GM12878 (cell line): ENCODE results near the gene ADGRG4. TPM values are rescaled to one million over a fixed set of nuclear protein-coding genes. Genes with fewer than 3 reads are reported as not detected.

ENCODE experiments used
- ATAC-seq: fragments of 200-7000 bp; cut with Tn5 transposase; 3 replicates; pipeline ENCODE4 v1.9.1; 2020; ENCODE audit warnings: mild to moderate bottlenecking, moderate library complexity
- BruUV-seq: library from RNA; stranded (reverse); fragments of 400-500 nt; replicated peaks from 2 replicates; lab custom pipeline; 2021; lab: Mats Ljungman, UMichigan
- CTCF ChIA-PET: fragments of 300-600 bp; sonication (Branson Sonifier 250); formaldehyde crosslinking; extraction: SDS; loops from one replicate; lab custom pipeline; 2021; ENCODE audit warnings: inconsistent platforms; lab: Yijun Ruan, JAX
- POLR2A ChIA-PET: fragments of 350-600 bp; formaldehyde crosslinking; extraction: SDS; loops from one replicate; lab custom pipeline; 2021; ENCODE audit warnings: inconsistent platforms; lab: Charles Lee
- RAD21 ChIA-PET: fragments of 300-600 bp; sonication (Branson Sonifier 250); formaldehyde crosslinking; loops from one replicate; lab custom pipeline; 2023; ENCODE audit warnings: antibody characterized with exemption; ENCODE audit not compliant: unreplicated experiment; lab: Charles Lee
- SMC1A ChIA-PET: fragments of 300-600 bp; sonication (Branson Sonifier 250); formaldehyde crosslinking; loops from one replicate; lab custom pipeline; 2023; ENCODE audit not compliant: unreplicated experiment, uncharacterized antibody; lab: Charles Lee
- DNase-seq: peaks from one replicate; pipeline ENCODE4 v3.0.0-alpha.2; 2011; ENCODE audit warnings: low read depth, low spot score
- FAIRE-seq: peaks from 3 replicates; lab custom pipeline; 2011; peaks lifted over from hg19 to GRCh38; lab: Jason Lieb, UNC
- H2AFZ ChIP-seq: 2 replicates; pipeline ENCODE4 v1.6.0; 2011; ENCODE audit warnings: low read depth, low read length, control low read depth; ENCODE audit not compliant: control insufficient read depth
- H3K27ac ChIP-seq: 2 replicates; pipeline ENCODE4 v1.5.1; 2011; ENCODE audit warnings: control low read depth; ENCODE audit not compliant: control insufficient read depth, insufficient read depth
- H3K27me3 ChIP-seq, 2 experiments: replicated peaks in 1 of 2; 2 replicates each; pipeline versions ENCODE4 v1.6.0 to v1.6.1; 2011; ENCODE audit warnings: low read length in 1 of 2; ENCODE audit not compliant: control insufficient read depth in 2 of 2, insufficient read depth in 2 of 2
- H3K36me3 ChIP-seq, 2 experiments: 2 replicates each; pipeline ENCODE4 v1.5.1; 2011; ENCODE audit warnings: low read length in 1 of 2; ENCODE audit not compliant: control insufficient read depth in 2 of 2, insufficient read depth in 2 of 2
- H3K4me1 ChIP-seq: 2 replicates; pipeline ENCODE4 v1.6.1; 2011; ENCODE audit warnings: mild to moderate bottlenecking, low read length, moderate library complexity, mixed read lengths; ENCODE audit not compliant: control insufficient read depth, insufficient read depth
- H3K4me2 ChIP-seq: 2 replicates; pipeline ENCODE4 v1.6.0; 2011; ENCODE audit warnings: control low read depth; ENCODE audit not compliant: control insufficient read depth, insufficient read depth
- H3K4me3 ChIP-seq: fragments of 200-600 bp; sonication (generic); 2 replicates; pipeline ENCODE4 v1.5.1; 2016
- H3K79me2 ChIP-seq: 2 replicates; pipeline ENCODE4 v1.6.0; 2011; ENCODE audit warnings: low read length; ENCODE audit not compliant: control insufficient read depth, insufficient read depth
- H3K9ac ChIP-seq: 2 replicates; pipeline ENCODE4 v1.8.0; 2011; ENCODE audit warnings: low read length, control low read depth, mixed read lengths; ENCODE audit not compliant: control insufficient read depth, insufficient read depth
- H3K9me3 ChIP-seq: replicated peaks from 3 replicates; pipeline ENCODE4 v1.5.1; 2011; ENCODE audit warnings: mild to moderate bottlenecking, low read length; ENCODE audit not compliant: control insufficient read depth, insufficient read depth
- H4K20me1 ChIP-seq: 2 replicates; pipeline ENCODE4 v1.6.0; 2011; ENCODE audit not compliant: control insufficient read depth, insufficient read depth
- CTCF ChIP-seq, 3 experiments: IDR thresholded peaks in 2 of 3; conservative IDR thresholded peaks in 1 of 3; 2 replicates each; pipeline ENCODE4 v1.5.1; 2011; ENCODE audit warnings: low read depth in 3 of 3, low read length in 3 of 3, mild to moderate bottlenecking in 3 of 3, control low read depth in 2 of 3, moderate library complexity in 2 of 3, inconsistent platforms in 1 of 3, mixed read lengths in 1 of 3; ENCODE audit not compliant: control insufficient read depth in 2 of 3, insufficient read depth in 1 of 3; ENCODE audit errors: extremely low read depth in 1 of 3
- GATAD2B ChIP-seq: fragments of 450-650 bp; conservative IDR thresholded peaks from 2 replicates; pipeline ENCODE4 v1.6.1; 2017; ENCODE audit warnings: low read depth, mild to moderate bottlenecking, moderate library complexity
- ZBTB4 ChIP-seq: fragments of 450-650 bp; formaldehyde crosslinking; IDR thresholded peaks from 2 replicates; pipeline ENCODE4 v1.4.0; 2022; ENCODE audit warnings: mild to moderate bottlenecking, moderate library complexity
- WGBS: methylation state at CpG from one replicate; pipeline ENCODE4 v1.1.6; 2016; ENCODE audit warnings: low lambda C conversion rate; ENCODE audit not compliant: insufficient replicate concordance, insufficient coverage; ENCODE audit errors: missing lambda C conversion rate; 5-methylcytosine and 5-hydroxymethylcytosine counted together
- in situ Hi-C: fragments of 300-500 bp; cut with MboI; formaldehyde crosslinking; loops from 9 replicates; pipeline ENCODE4 v1.14.3; 2018; ENCODE audit warnings: mixed read lengths
- intact Hi-C: fragments of 100-400 bp; cut with micrococcal nuclease; formaldehyde crosslinking; loops from one replicate; pipeline ENCODE4 v1.14.2; 2022; ENCODE audit not compliant: unreplicated experiment
- polyA plus RNA-seq, 11 experiments: library from polyadenylated mRNA; depleted of rRNA in 4 of 11; unstranded in 6 of 11; stranded (reverse) in 5 of 11; fragments of >200 nt; fragmentation: Nextera tagmentation in 4 of 11; fragmentation: Illumina TruSeq in 1 of 11; extraction: Ambion mirVana in 4 of 11; extraction: Trizol in 1 of 11; gene quantifications; 1 replicate in 1 of 11; 2 replicates in 10 of 11; pipeline versions ENCODE4 v1.2.1 to v1.2.3, GENCODE V29; 2011 to 2016; ENCODE audit warnings: inconsistent platforms in 2 of 11, missing spikeins in 2 of 11, low read depth in 1 of 11
- total RNA-seq, 4 experiments: library from RNA; depleted of rRNA in 3 of 4; stranded (reverse); fragments of >200 nt in 3 of 4; fragmentation: Illumina TruSeq in 1 of 4; extraction: Trizol in 1 of 4; gene quantifications; 2 replicates each; pipeline versions ENCODE4 v1.2.1 to v1.2.3, GENCODE V29; 2013 to 2021

The ADGRG4 gene
- total and polyA plus RNA-seq, 10 of the 15 experiments (the other 5 are each of a cell fraction or from before 2014, with no cell fraction given), result not detected

GRCh38 chrX:136328933-136329332 is 28.2 kb downstream of the ADGRG4 start:
- Histone ChIP-seq H3K79me2 (no peaks in the 10 kb centered on the region), H3K27ac (no peak overlapping the region), H3K36me3 (no peaks in the 10 kb centered on the region), H3K4me1 (no peaks in the 10 kb centered on the region), H3K4me3 (no peak overlapping the region), H3K9ac (no peak overlapping the region), H3K9me3 (no peaks in the 10 kb centered on the region), H2AFZ (no peak overlapping the region), H3K4me2 (no peak overlapping the region), H3K27me3 (no peaks in the 10 kb centered on the region), H4K20me1 (no peaks in the 10 kb centered on the region)
- ChIA-PET POLR2A (no interaction called here), RAD21 (no interaction called here), CTCF (interaction anchor here (1.2 to 1.7 kb wide), 2 partner anchors 8 to 46 kb away, joined by 3 to 5 read pairs; no protein-coding TSS in a partner anchor), SMC1A (no interaction called here)
- BruUV-seq, result no TSS peak
- 8% methylated on average over 2 of the region's 2 CpGs for WGBS
- in situ Hi-C loops (no loop called here), intact Hi-C loops (no loop called here)
- no peak for TF ChIP-seq GATAD2B
- ATAC-seq (no peak), DNase-seq (no peak), FAIRE-seq (no peak)

GRCh38 chrX:136336623-136337022 is 35.9 kb downstream of the ADGRG4 start:
- RAD21 ChIA-PET, result no interaction called here
- BruUV-seq, result no TSS peak
- in situ Hi-C loops, result no loop called here
- intact Hi-C loops, result no loop called here
- H3K9ac ChIP-seq, result no peak overlapping the region
- TF ChIP-seq CTCF (IDR thresholded peaks at IDR 0.05 in 2 of 3, conservative IDR thresholded peaks at IDR 0.05 in 1 of 3; ENCODE audit: control insufficient read depth in 2 of 3, extremely low read depth in 1 of 3, insufficient read depth in 1 of 3, low read depth in 3 of 3, low read length in 3 of 3) (peak in 2 of 3 experiments; percentile 13 to 32; a peak in 2 of 6 replicates), ZBTB4 (CRISPR knock-in tag) (no peak)
- TF ChIP-seq, all 136 proteins: peak for 1
- DNase-seq, result no peak
- no peak for FAIRE-seq
- no peak overlapping the region for H2AFZ ChIP-seq
- H3K79me2 ChIP-seq, result no peaks in the 10 kb centered on the region
- no peaks in the 10 kb centered on the region for H3K9me3 ChIP-seq
- H3K4me3 ChIP-seq, result no peak overlapping the region
- ATAC-seq, result no peak
- H3K27me3 ChIP-seq, result peaks cover 0 to 3% of the 10 kb centered on the region in 2 experiments; a peak in 1 of 4 replicates
- SMC1A ChIA-PET, result interaction anchor here (1.0 to 1.1 kb wide), 2 partner anchors 22 to 139 kb away, joined by 3 read pairs; no protein-coding TSS in a partner anchor
- whole genome bisulfite sequencing, result 89% methylated on average over 1 of the region's 1 CpG
- no peaks in the 10 kb centered on the region for H3K36me3 ChIP-seq
- H4K20me1 ChIP-seq, result no peaks in the 10 kb centered on the region
- H3K4me2 ChIP-seq, result no peak overlapping the region
- POLR2A ChIA-PET, result no interaction called here
- H3K4me1 ChIP-seq, result no peaks in the 10 kb centered on the region
- CTCF ChIA-PET, result interaction anchor here (0.8 kb wide), 1 partner anchor 10 kb away, joined by 3 read pairs; no protein-coding TSS in a partner anchor
- H3K27ac ChIP-seq, result no peak overlapping the region
